HAP-1 (cell line): ENCODE data around the gene KLHL22.
A peak's percentile ranks its signal among the peaks of the same experiment; 100 is the strongest.
"Not testable (repeated sequence)": the region's sequence is repeated elsewhere in the genome, so short reads cannot be mapped to it uniquely, and the experiment has no call there.

Experiments
- DNase-seq, 2 experiments: peaks; one replicate each; pipeline ENCODE4 v3.0.0-alpha.2; 2016 to 2020; ENCODE audit warnings: low spot score in 2 of 2
- H3K27me3 ChIP-seq: fragments of 250-450 bp; sonication (Bioruptor Pico); 2 replicates; pipeline ENCODE4 v1.5.1; 2020; ENCODE audit warnings: low read depth, mild to moderate bottlenecking, moderate library complexity
- H3K36me3 ChIP-seq: fragments of 250-450 bp; sonication (Bioruptor Pico); replicated peaks from 2 replicates; pipeline ENCODE4 v1.5.1; 2020; ENCODE audit warnings: mild to moderate bottlenecking
- H3K4me1 ChIP-seq: fragments of 250-450 bp; sonication (Bioruptor Pico); 2 replicates; pipeline ENCODE4 v1.5.1; 2020; ENCODE audit warnings: mild to moderate bottlenecking
- H3K4me3 ChIP-seq: fragments of 250-450 bp; sonication (Bioruptor Pico); 2 replicates; pipeline ENCODE4 v1.5.1; 2020; ENCODE audit warnings: mild to moderate bottlenecking, moderate library complexity
- H3K9me3 ChIP-seq: fragments of 250-450 bp; sonication (Bioruptor Pico); 2 replicates; pipeline ENCODE4 v1.5.1; 2020; ENCODE audit warnings: mild to moderate bottlenecking, moderate library complexity
- in situ Hi-C: fragments of 300-500 bp; cut with MboI; formaldehyde crosslinking; loops from 3 replicates; pipeline ENCODE4 v1.14.3; 2020; ENCODE audit warnings: low sequenced_read_pairs, inconsistent platforms, mixed read lengths

KLHL22 gene, protein sequence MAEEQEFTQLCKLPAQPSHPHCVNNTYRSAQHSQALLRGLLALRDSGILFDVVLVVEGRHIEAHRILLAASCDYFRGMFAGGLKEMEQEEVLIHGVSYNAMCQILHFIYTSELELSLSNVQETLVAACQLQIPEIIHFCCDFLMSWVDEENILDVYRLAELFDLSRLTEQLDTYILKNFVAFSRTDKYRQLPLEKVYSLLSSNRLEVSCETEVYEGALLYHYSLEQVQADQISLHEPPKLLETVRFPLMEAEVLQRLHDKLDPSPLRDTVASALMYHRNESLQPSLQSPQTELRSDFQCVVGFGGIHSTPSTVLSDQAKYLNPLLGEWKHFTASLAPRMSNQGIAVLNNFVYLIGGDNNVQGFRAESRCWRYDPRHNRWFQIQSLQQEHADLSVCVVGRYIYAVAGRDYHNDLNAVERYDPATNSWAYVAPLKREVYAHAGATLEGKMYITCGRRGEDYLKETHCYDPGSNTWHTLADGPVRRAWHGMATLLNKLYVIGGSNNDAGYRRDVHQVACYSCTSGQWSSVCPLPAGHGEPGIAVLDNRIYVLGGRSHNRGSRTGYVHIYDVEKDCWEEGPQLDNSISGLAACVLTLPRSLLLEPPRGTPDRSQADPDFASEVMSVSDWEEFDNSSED

DNA sequence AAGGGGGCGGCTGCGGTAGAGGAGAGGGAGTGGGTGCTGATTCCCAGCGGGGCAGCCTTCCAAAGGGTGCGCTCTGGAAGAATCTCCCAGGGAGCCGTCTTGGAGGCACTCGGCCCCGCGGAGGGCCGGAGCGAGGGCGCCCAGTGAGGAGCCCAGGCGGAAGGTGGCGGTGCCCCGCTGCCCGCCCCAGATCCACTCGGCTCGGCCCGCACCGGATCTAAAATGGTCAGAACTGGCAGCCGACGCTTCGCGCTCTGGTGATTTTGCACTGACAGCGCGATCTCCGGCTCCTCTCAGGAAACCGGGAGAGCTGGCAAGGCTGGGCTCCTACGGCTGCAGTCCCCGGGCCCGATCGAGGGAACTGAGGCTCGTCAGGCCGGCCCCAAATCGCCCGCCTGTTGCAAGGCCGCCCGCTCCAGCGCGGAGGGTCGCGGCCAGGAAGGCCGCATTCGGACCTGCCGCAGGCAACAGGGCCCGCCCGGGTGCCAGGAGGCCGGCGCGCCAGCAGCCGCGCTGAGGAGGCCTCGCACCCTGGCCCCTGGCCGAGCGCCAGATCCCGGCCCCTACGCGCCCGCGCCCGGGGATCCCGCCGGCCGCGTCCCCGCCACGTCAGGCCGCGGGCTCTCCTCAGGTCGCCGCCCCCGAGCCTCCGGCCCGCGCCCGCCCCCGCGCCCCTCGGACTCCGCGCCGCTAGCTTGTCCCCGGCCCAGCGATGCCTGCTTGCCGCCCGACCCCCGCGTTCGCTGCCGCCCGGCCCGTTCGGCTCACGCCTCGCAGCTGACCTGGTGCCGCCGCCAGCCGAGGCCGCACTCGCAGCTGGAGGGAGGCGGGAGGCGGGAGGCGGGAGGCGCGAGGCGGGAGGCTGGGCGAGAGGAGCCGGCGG lies at the start of gene KLHL22:
TSS of gene KLHL22 (minus strand) at position 818 of the 883 bp plus-strand sequence. CDS start 6,584 bp downstream, outside the sequence.
- no peaks in the 10 kb centered on the region; the same call in 1 of the 2 replicates for H3K36me3 ChIP-seq
- DNase-seq = peak; percentile 17 to 63
- peaks cover 9% of the 10 kb centered on the region for H3K4me1 ChIP-seq
- peak within 1 kb of the TSS; percentile 57 for H3K4me3 ChIP-seq
- no peaks in the 10 kb centered on the region for H3K27me3 ChIP-seq
- in situ Hi-C loops = no loop called here
- no peaks in the 10 kb centered on the region for H3K9me3 ChIP-seq

DNA sequence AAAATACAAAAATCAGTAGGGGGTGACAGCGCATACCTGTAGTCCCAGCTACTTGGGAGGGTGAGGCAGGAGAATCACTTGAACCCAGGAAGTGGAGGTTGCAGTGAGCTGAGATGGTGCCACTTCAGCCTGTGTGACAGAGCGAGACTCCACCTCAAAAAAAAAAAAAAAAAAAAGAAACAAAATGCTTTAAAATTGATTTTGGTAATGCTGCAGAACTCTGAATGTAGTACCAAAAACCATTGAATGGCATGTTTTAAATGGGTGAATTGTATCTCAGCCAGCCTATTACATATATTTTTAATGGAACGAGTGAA lies 49.7 kb upstream of the KLHL22 start:
- H3K4me1 ChIP-seq, H3K4me3 ChIP-seq, H3K9me3 ChIP-seq, DNase-seq, in situ Hi-C loops, H3K27me3 ChIP-seq: not testable (repeated sequence)
- H3K36me3 ChIP-seq = peaks cover 34% of the 10 kb centered on the region

DNA sequence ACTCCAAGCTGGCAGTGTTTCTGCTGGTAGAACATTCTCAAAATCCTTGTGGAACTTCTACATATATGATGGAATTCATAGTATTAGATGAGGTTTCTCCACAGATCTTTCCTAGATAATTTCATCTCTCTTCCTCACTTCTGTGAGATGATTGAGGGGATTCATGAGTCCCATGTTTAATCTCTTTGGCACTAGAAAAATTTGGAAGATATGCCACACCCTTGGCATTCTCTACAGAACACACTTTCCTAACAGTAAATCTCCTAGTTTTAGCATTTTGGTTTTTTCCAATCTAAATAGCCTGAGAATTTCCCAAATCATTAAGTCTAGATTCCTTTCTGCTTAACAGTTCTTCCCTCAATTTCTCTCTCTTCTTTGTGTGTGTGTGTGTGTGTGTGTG lies 47.1 kb upstream of the KLHL22 start:
- DNase-seq = no peak
- in situ Hi-C loops = no loop called here
- H3K9me3 ChIP-seq = no peaks in the 10 kb centered on the region
- peaks cover 55% of the 10 kb centered on the region for H3K36me3 ChIP-seq
- no peaks in the 10 kb centered on the region for H3K27me3 ChIP-seq
- H3K4me3 ChIP-seq = no peak overlapping the region
- no peaks in the 10 kb centered on the region for H3K4me1 ChIP-seq

- Histone ChIP-seq H3K4me3 (no peak overlapping the region), H3K4me1 (no peaks in the 10 kb centered on the region), H3K9me3 (no peaks in the 10 kb centered on the region), H3K27me3 (no peaks in the 10 kb centered on the region), H3K36me3 (peaks cover 61% of the 10 kb centered on the region)
- in situ Hi-C loops = no loop called here
- DNase-seq = no peak
Measured at GRCh38 chr22:20542055-20542454, 46.5 kb upstream of the KLHL22 start.

- H3K27me3 ChIP-seq, H3K4me1 ChIP-seq, H3K9me3 ChIP-seq, in situ Hi-C loops, DNase-seq, H3K4me3 ChIP-seq: not testable (repeated sequence)
- H3K36me3 ChIP-seq = peaks cover 49% of the 10 kb centered on the region
Measured at GRCh38 chr22:20538875-20539274, 43.3 kb upstream of the KLHL22 start.

DNA sequence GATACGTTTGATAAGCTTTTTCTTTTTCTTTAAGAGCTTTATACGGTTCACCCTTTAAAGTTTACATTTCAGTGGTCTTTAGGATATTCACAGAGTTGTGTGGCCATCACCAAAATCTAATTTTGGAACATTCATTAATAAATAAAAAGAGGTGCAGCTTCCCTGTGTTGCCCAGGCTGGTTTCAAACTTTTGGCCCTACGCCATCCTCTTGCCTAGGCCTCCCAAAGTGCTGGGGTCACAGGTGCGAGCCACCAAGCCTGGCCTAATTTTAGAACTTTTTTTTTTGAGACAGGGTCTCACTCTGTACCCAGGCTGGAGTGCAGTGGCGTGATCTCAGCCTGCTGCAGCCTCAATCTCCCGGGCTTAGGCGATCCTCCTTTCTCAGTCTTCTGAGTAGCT lies 42.4 kb upstream of the KLHL22 start:
- DNase-seq = no peak
- Histone ChIP-seq H3K9me3 (no peaks in the 10 kb centered on the region), H3K36me3 (peaks cover 45% of the 10 kb centered on the region), H3K27me3 (no peaks in the 10 kb centered on the region), H3K4me1 (no peaks in the 10 kb centered on the region), H3K4me3 (no peak overlapping the region)
- in situ Hi-C loops = no loop called here

DNA sequence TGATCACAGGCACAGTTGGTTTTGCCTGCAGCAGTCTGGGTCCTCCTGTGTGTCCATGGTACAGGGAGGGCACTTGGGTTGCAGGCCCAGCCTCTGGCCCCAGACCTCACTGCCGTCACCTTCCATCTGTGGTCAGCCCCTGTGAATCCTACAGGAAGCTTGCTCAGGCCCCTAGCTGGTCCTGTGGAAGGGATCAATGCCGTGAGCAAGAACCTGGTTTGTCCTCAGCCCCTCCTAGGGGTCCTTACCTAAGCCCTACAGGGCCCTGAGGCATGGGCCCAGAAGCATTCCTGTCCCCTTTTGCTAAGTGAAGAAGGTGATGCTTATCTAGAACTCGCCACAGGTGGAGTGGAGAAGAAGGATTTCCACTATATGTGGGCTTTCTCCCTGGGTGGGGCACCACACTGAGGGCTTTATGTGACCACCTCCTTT lies 41.7 kb upstream of the KLHL22 start:
- Histone ChIP-seq H3K27me3 (no peaks in the 10 kb centered on the region), H3K9me3 (no peaks in the 10 kb centered on the region), H3K36me3 (peaks cover 41% of the 10 kb centered on the region), H3K4me3 (no peak overlapping the region), H3K4me1 (no peaks in the 10 kb centered on the region)
- DNase-seq = no peak
- in situ Hi-C loops = no loop called here

DNA sequence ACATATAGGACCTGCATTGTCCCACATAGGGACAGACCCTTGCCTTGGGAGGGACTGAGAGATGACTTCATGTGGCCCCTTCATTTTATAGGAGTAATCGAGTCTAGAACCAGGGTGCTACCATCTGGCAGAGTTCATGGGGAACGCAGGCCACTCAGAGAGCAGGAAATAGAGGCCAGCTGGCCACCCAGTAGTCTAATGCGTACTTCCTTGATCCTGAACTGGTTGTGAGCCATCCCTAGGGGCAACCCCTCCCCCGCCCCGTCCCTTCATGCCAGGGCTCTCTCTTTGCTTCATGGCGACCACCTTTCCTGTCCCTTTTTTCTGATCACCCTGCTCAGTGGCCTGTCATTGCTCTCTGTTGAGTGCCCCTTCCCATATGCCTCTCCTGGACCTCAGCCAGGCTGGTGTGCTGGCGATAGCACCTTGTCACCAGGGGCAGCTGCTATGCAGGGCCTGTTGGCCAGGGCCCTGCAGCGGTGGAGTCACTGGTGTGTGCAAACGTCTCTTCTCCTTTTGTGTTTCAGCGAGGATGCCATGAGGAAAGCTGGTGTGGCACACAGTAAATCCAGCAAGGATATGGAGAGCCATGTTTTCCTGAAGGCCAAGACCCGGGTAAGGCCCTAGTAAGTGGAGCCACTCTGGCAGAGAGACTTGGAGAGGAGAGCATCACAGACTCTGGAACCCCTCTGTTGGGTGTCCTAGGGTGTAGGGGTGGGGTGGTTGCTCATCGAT lies 41.2 kb upstream of the KLHL22 start:
- Histone ChIP-seq H3K4me1 (no peaks in the 10 kb centered on the region), H3K27me3 (no peaks in the 10 kb centered on the region), H3K9me3 (no peaks in the 10 kb centered on the region), H3K36me3 (peaks cover 35% of the 10 kb centered on the region), H3K4me3 (no peak overlapping the region)
- DNase-seq = no peak
- in situ Hi-C loops = no loop called here

GRCh38 chr22:20533879-20534265 lies 38.3 kb upstream of the KLHL22 start:
- Histone ChIP-seq H3K27me3 (no peaks in the 10 kb centered on the region), H3K4me3 (no peak overlapping the region), H3K9me3 (no peaks in the 10 kb centered on the region), H3K36me3 (peaks cover 34% of the 10 kb centered on the region), H3K4me1 (no peaks in the 10 kb centered on the region)
- in situ Hi-C loops = no loop called here
- no peak for DNase-seq

DNA sequence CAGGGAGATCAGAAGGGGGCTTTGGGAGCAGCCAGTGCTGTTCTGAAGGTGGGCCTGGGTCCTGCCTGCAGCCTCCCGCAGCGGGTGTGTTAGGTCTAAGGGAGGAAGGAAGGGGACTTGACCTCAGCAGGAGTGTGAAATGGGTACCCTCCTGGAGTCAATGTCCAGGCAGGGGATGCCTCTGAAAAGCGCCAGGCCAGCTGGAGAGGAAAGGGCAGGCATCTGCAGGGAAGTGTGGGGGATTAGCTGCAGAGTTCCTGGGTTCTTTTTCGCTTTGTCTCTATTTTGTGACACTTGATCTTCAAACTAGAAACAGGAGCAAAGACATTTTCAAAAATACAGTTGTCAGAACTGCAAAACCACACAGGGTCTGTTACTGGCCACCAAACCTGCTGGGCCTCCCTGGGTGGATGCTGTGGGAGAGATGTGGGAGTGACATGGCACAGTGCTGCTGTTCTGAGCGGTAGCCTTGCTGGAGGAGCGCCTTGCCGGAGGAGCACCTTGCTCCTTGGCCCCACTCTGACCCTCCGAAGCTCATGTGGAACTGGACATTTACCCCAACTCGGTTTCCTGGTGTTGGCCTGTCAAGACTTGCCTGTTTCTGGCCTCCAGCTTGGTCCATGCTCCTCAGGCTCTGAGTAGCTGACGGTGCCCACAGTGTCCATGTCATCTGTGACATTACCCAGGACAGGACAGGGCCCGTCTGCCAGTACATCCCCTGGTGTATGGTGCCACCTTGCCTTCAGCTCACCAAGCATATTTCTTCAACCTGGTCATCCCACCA lies 37.7 kb upstream of the KLHL22 start:
- Histone ChIP-seq H3K4me1 (no peaks in the 10 kb centered on the region), H3K36me3 (peaks cover 34% of the 10 kb centered on the region), H3K4me3 (no peak overlapping the region), H3K9me3 (no peaks in the 10 kb centered on the region), H3K27me3 (no peaks in the 10 kb centered on the region)
- no peak for DNase-seq
- in situ Hi-C loops = no loop called here

DNA sequence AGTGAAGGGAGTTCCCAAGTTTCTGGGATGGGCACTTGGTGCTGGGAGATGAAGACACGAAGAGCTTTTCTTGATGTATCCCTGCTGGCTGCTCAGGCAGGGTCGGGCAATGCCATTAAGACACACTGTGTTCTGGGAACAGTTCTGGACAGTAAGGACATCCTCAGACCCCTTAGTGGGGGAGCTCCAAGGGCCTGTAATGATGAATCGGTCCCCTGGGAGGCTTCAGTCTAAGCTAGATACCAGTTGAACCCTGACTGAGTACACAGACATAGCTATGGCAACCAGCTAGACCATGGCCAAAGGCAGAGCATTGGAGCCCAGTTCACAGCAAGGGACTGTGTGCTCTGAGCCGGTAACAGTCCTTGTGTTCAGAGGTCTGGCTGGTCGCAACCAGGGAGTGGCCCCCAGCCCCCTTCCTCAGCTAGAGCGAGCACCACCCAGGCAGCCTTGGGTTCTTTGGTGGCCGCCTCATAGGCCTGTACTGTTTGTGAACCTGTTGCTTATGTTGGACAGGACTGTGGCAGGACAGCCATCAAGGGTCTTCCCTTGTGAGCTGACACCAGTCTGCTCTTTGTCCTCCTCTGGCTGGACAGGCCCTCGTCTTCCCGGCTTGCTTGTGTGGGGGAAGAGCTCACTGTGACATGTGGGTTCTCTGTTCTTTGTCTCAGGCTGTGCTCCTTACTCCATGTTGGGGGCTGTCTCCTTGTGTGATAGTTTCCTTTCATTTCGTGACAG lies 36.8 kb upstream of the KLHL22 start:
- H3K27me3 ChIP-seq = no peaks in the 10 kb centered on the region
- H3K4me3 ChIP-seq = no peak overlapping the region
- H3K36me3 ChIP-seq = peaks cover 33% of the 10 kb centered on the region
- no peaks in the 10 kb centered on the region for H3K4me1 ChIP-seq
- in situ Hi-C loops = no loop called here
- H3K9me3 ChIP-seq = no peaks in the 10 kb centered on the region
- DNase-seq = no peak

DNA sequence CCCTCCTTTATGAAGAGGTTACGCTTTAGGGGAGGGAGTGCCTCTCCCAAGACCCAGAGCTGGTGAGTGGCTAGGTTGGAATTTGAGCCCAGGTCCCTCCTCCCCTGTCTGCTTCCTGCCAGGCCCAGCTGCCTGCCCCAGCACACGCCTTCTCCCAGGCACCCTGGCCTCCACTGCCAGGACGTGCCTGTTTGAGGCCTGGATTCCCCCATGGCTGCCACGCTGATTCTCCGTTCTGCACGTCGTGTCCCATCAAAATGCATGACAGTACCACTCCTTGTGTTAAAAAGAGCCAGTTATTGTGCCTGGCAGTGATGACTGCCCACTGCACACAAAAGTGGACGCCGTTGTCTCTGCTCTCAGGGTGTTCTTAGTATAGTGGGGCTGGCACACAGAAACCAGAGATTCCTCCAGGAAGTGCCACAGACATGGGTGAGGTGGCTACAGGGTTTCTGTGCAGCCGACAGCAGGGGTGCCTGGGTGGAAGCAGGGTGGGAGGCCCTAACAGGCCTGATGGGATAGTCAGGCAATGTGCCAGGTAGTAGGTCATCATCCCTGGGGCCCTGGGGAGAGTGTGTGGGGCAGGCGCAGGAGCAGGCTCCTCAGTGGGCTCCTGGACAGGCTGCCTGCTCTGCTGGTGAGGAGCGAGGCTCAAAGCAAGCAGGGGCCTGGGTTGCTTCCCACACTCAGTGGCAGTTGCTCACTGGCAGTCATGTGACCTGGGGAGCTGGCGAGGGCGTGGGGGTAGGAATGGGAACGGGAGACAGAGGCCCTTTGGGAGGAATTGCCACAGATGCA lies 36.0 kb upstream of the KLHL22 start:
- no peaks in the 10 kb centered on the region for H3K9me3 ChIP-seq
- H3K36me3 ChIP-seq = peaks cover 32% of the 10 kb centered on the region
- no peak overlapping the region for H3K4me3 ChIP-seq
- H3K4me1 ChIP-seq = no peaks in the 10 kb centered on the region
- no peaks in the 10 kb centered on the region for H3K27me3 ChIP-seq
- in situ Hi-C loops = no loop called here
- DNase-seq = no peak
